ENCODE measurements around the gene LRRN4CL.
A peak's percentile ranks its signal among the peaks of the same experiment; 100 is the strongest.

DNA sequence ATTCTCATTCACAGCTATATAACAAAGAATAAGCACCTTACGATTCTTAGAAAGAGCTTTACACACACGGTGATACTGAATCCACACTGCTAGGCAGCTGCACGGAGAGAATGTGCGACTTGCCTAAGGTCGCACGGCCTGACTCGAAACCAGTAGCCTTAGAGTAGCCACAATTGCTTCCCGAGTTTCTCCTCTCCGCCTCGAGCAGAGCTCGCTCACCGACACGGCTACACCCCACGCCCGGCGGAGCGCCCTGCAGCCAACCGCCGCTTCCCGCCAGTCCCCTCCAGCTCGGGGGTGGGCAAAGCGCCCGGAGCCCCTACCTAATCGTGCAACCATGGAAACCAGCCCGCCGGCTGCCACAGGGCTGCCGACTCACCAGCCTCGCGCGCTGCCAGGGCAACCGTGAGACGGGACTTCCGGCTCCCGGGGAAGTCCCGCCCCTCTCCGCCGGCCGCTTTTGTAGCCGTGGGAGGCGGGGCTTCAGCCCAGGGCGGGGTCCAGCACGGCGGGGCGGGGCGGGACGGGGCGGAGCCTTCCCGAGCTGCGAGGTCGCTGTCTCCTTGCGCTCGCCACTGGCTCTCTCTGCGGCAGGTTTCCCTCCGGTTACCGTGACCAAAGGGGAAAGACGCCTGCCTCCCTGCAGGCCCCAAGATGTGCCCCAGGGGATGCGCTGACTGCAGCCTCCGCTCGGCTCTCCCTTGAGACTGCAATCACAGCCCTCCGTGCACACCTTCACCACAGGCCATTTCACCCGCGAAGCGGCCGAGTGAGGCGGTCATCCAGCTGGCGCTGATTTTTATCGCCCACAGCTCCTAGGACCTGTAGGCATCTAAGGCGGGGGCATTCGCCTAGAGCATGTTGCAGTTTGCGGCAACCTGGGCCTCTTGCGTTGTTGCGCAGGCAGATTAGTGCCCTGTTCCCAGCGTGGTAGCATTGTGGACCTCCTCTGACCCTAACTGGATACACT, 16.8 kb upstream of the LRRN4CL start:
- TF ChIP-seq, protein P1, sequence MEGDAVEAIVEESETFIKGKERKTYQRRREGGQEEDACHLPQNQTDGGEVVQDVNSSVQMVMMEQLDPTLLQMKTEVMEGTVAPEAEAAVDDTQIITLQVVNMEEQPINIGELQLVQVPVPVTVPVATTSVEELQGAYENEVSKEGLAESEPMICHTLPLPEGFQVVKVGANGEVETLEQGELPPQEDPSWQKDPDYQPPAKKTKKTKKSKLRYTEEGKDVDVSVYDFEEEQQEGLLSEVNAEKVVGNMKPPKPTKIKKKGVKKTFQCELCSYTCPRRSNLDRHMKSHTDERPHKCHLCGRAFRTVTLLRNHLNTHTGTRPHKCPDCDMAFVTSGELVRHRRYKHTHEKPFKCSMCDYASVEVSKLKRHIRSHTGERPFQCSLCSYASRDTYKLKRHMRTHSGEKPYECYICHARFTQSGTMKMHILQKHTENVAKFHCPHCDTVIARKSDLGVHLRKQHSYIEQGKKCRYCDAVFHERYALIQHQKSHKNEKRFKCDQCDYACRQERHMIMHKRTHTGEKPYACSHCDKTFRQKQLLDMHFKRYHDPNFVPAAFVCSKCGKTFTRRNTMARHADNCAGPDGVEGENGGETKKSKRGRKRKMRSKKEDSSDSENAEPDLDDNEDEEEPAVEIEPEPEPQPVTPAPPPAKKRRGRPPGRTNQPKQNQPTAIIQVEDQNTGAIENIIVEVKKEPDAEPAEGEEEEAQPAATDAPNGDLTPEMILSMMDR (IDR thresholded peaks at IDR 0.05): no peak
- TF ChIP-seq POLR2A (IDR thresholded peaks at IDR 0.05): peak in 1 of 2 donors; percentile 57

Data from uterus (tissue), 2 donors.